Tibial artery (tissue), 4 donors: Measurements from ENCODE around the gene HHATL.

ENCODE experiments used
- DNase-seq, 2 donors: peaks; one replicate each; pipeline ENCODE4 v3.0.0-alpha.2; 2019
- H3K27ac ChIP-seq, 2 donors: fragments of 200-600 bp; sonication (generic) in 1 of 2; 1 replicate in 1 of 2; 2 replicates in 1 of 2; pipeline ENCODE4 v1.5.1; 2018 to 2019; ENCODE audit warnings: mild to moderate bottlenecking in 1 of 2
- H3K27me3 ChIP-seq, 2 donors: fragments of 200-600 bp; sonication (generic) in 1 of 2; one replicate each; pipeline versions ENCODE4 v1.5.1 to v1.6.0; 2016 to 2019
- H3K36me3 ChIP-seq, 3 donors: fragments of 200-600 bp; sonication (generic) in 2 of 3; one replicate each; pipeline ENCODE4 v1.5.1; 2016 to 2019; ENCODE audit warnings: mild to moderate bottlenecking in 2 of 3
- H3K4me1 ChIP-seq, 4 donors: fragments of 200-600 bp; sonication (generic) in 2 of 4; 1 replicate in 3 of 4; 2 replicates in 1 of 4; pipeline ENCODE4 v1.5.1; 2016 to 2019
- H3K4me3 ChIP-seq, 2 donors: fragments of 200-600 bp; sonication (generic) in 1 of 2; 1 replicate in 1 of 2; 2 replicates in 1 of 2; pipeline ENCODE4 v1.5.1; 2018 to 2019; ENCODE audit warnings: mild to moderate bottlenecking in 2 of 2
- H3K9me3 ChIP-seq, 3 donors: fragments of 200-600 bp; sonication (generic) in 1 of 3; one replicate each; pipeline ENCODE4 v1.5.1; 2016 to 2019
- CTCF ChIP-seq, 2 experiments: fragments of 200-600 bp in 1 of 2; fragments of 450-650 bp in 1 of 2; IDR thresholded peaks; one replicate each; pipeline ENCODE4 v1.5.1; 2017 to 2019; ENCODE audit warnings: antibody characterized with exemption in 2 of 2, mild to moderate bottlenecking in 1 of 2, moderate library complexity in 1 of 2
- intact Hi-C: fragments of 100-400 bp; cut with DNase I; formaldehyde crosslinking; loops from one replicate; pipeline ENCODE4 v1.15.0; 2023; ENCODE audit warnings: low total_unique reads

Gene HHATL

GRCh38 chr3:42749025-42749752 lies 46.6 kb upstream of the HHATL start:
- Histone ChIP-seq H3K36me3 (no peaks in the 10 kb centered on the region), H3K4me3 (no peak overlapping the region), H3K9me3 (no peaks in the 10 kb centered on the region), H3K27ac (peak overlapping the region; percentile 63 to 80), H3K27me3 (no peaks in the 10 kb centered on the region), H3K4me1 (peaks cover 0 to 66% (median 37%) of the 10 kb centered on the region in 4 donors)
- no peak for TF ChIP-seq CTCF (IDR thresholded peaks at IDR 0.05)
- intact Hi-C loops, result loop anchor here (5.0 kb wide), 1 partner anchor 167 kb away; the partner anchor contains the start of gene SEC22C
- DNase-seq, result peak; percentile 16 to 67

GRCh38 chr3:42747581-42747980 lies 45.0 kb upstream of the HHATL start:
- H3K4me1 ChIP-seq, result peaks cover 0 to 69% (median 38%) of the 10 kb centered on the region in 4 donors
- H3K27ac ChIP-seq, result peak overlapping the region; percentile 80 to 87
- no peak for TF ChIP-seq CTCF (IDR thresholded peaks at IDR 0.05)
- H3K27me3 ChIP-seq, result no peaks in the 10 kb centered on the region
- DNase-seq, result peak; percentile 22 to 51
- no peaks in the 10 kb centered on the region for H3K9me3 ChIP-seq
- H3K36me3 ChIP-seq, result no peaks in the 10 kb centered on the region
- no peak overlapping the region for H3K4me3 ChIP-seq
- intact Hi-C loops, result loop anchor here (5.0 kb wide), 1 partner anchor 165 kb away; the partner anchor contains the start of gene SEC22C

GRCh38 chr3:42746455-42747450 lies 44.2 kb upstream of the HHATL start:
- peak; percentile 56 to 84 for DNase-seq
- TF ChIP-seq CTCF (IDR thresholded peaks at IDR 0.05), result no peak
- Histone ChIP-seq H3K9me3 (no peaks in the 10 kb centered on the region), H3K27ac (peak overlapping the region; percentile 80 to 87), H3K4me3 (no peak overlapping the region), H3K27me3 (no peaks in the 10 kb centered on the region), H3K36me3 (no peaks in the 10 kb centered on the region), H3K4me1 (peaks cover 0 to 67% (median 38%) of the 10 kb centered on the region in 4 donors)
- intact Hi-C loops, result loop anchor here (5.0 kb wide), 1 partner anchor 164 kb away; the partner anchor contains the start of gene SEC22C

- Histone ChIP-seq H3K36me3 (no peaks in the 10 kb centered on the region), H3K4me3 (no peak overlapping the region), H3K4me1 (peaks cover 0 to 65% (median 38%) of the 10 kb centered on the region in 4 donors), H3K27me3 (no peaks in the 10 kb centered on the region), H3K27ac (peak overlapping the region; percentile 80 to 87), H3K9me3 (no peaks in the 10 kb centered on the region)
- no peak for TF ChIP-seq CTCF (IDR thresholded peaks at IDR 0.05)
- DNase-seq, result peak in 1 of 2 donors; percentile 62
- intact Hi-C loops, result loop anchor here (2.0 to 5.0 kb wide), 2 partner anchors 91 to 164 kb away; partner anchors contain the start of gene SEC22C
Measured at GRCh38 chr3:42745776-42746454, 43.3 kb upstream of the HHATL start.

- TF ChIP-seq CTCF (IDR thresholded peaks at IDR 0.05), result no peak
- H3K27me3 ChIP-seq, result no peaks in the 10 kb centered on the region
- peak overlapping the region; percentile 80 to 87 for H3K27ac ChIP-seq
- H3K36me3 ChIP-seq, result no peaks in the 10 kb centered on the region
- no peak for DNase-seq
- peaks cover 0 to 65% (median 39%) of the 10 kb centered on the region in 4 donors for H3K4me1 ChIP-seq
- intact Hi-C loops, result loop anchor here (2.0 to 5.0 kb wide), 2 partner anchors 91 to 163 kb away; partner anchors contain the start of gene SEC22C
- H3K9me3 ChIP-seq, result no peaks in the 10 kb centered on the region
- no peak overlapping the region for H3K4me3 ChIP-seq
Measured at GRCh38 chr3:42745291-42745745, 42.7 kb upstream of the HHATL start.
